ENCODE measurements around the gene NUDT14. TPM values are rescaled to one million over a fixed set of nuclear protein-coding genes. Genes with fewer than 3 reads are reported as not detected.

NUDT14 gene
- total and polyA plus RNA-seq, 2 experiments from 2014 or later: 14.8 to 38.4 TPM

DNA sequence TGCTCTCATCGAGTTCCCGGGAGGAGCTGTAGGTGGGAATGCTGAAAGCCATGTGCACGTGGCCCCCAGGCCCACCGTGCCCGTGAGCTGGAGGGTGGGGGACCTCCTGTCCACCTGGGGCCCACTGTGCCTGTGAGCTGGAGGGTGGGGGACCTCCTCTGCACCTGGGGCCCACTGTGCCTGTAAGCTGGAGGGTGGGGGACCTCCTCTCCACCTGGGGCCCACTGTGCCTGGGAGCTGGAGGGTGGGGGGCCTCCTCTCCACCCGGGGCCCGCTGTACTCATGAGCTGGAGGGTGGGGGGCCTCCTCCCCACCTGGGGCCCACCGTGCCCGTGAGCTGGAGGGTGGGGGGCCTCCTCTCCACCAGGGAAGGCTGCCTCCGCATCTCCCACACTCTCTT lies 13.9 kb upstream of the NUDT14 start:
- H3K27me3 ChIP-seq (ENCODE audit: insufficient read depth): peaks cover 14% of the 10 kb centered on the region; the same call in 1 of the 2 replicates
- no peak overlapping the region for H3K4me3 ChIP-seq
- no peak for DNase-seq (ENCODE audit: low spot score)
- H3K4me1 Mint-ChIP-seq: peaks cover 14% of the 10 kb centered on the region; the same call in 2 of the 3 replicates
- no peaks in the 10 kb centered on the region for H3K9me2 ChIP-seq (ENCODE audit: insufficient read depth)
- H2AFZ ChIP-seq: no peak overlapping the region
- H3K4me1 ChIP-seq (ENCODE audit: insufficient read depth): no peaks in the 10 kb centered on the region; the same call in 1 of the 2 replicates
- H3K4me2 ChIP-seq: no peak overlapping the region
- no peak for TF ChIP-seq JUNB (IDR thresholded peaks at IDR 0.05; ENCODE audit: unreplicated experiment)
- H3K79me2 ChIP-seq (replicated peaks; ENCODE audit: insufficient read depth): no peaks in the 10 kb centered on the region
- H3K36me3 Mint-ChIP-seq (ENCODE audit: low read depth): no peaks in the 10 kb centered on the region
- H3K9me3 Mint-ChIP-seq: no peaks in the 10 kb centered on the region
- no peaks in the 10 kb centered on the region for H3F3A ChIP-seq (replicated peaks; ENCODE audit: low read depth)
- H3K4me3 Mint-ChIP-seq: no peak overlapping the region
- H3K27me3 Mint-ChIP-seq (ENCODE audit: insufficient read depth, low read depth, poor library complexity): peaks cover 31% of the 10 kb centered on the region
- ATAC-seq: no peak
- no peaks in the 10 kb centered on the region for H3K36me3 ChIP-seq (ENCODE audit: insufficient read depth)
- H3K27ac Mint-ChIP-seq: no peak overlapping the region
- H4K20me1 ChIP-seq (replicated peaks; ENCODE audit: insufficient read depth): no peaks in the 10 kb centered on the region
- H3K27ac ChIP-seq (ENCODE audit: low read depth): no peak overlapping the region

DNA sequence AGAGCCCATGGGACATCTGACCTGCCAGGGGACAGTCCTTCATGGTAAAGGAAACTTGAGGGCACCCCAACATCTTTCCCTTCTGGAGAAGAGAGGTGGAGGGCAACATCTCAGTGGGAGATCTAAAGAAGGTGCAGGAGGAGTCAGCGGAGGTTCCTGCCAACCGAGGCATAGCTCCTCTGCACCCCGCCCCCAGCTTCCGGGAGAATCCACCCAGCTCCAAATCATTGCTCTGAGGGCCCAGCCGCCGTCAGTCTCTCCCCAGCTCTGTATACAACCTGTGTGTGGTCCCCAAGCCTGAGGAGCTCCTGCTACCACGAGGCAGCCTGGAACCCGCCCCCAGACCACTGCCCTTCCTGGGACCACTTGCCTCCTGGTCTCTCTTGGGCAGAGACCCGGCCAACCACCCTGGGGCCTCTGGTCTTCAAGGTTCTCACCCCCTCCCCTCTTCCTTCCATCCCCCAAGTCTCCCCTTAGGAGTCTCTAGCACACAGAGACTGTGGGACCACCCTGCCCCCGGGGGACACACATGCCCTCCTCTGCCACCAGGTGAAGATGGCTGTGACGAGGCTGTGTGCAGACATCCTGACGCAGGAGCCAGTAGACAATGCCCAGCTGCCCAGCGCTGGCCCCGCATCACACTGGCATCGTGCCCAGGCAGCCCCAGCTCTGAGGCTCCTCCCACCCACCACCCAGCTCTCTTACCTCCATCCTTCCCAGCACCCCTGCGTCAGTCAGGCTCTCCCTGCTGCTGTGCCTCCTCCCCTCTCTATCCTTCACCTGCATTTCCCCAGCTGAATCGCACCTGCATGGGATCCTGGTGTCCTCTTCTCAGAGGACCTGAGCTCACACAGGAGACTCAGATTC lies 13.0 kb upstream of the NUDT14 start:
- peaks cover 14% of the 10 kb centered on the region; the same call in 2 of the 3 replicates for H3K4me1 Mint-ChIP-seq
- no peaks in the 10 kb centered on the region for H3K36me3 ChIP-seq (ENCODE audit: insufficient read depth)
- no peak for ATAC-seq
- H3K9me2 ChIP-seq (ENCODE audit: insufficient read depth): no peaks in the 10 kb centered on the region
- peaks cover 14% of the 10 kb centered on the region; the same call in 1 of the 2 replicates for H3K27me3 ChIP-seq (ENCODE audit: insufficient read depth)
- H3F3A ChIP-seq (replicated peaks; ENCODE audit: low read depth): no peaks in the 10 kb centered on the region
- no peaks in the 10 kb centered on the region for H3K36me3 Mint-ChIP-seq (ENCODE audit: low read depth)
- no peak overlapping the region for H2AFZ ChIP-seq
- no peak for TF ChIP-seq CREB1 (CRISPR knock-in tag; IDR thresholded peaks at IDR 0.05; ENCODE audit: low read depth)
- no peak for TF ChIP-seq NANOG (IDR thresholded peaks at IDR 0.05; ENCODE audit: borderline replicate concordance)
- no peak for TF ChIP-seq POLR2AphosphoS5 (IDR thresholded peaks at IDR 0.05; ENCODE audit: low read depth)
- no peak overlapping the region for H3K4me3 ChIP-seq
- H3K9me3 Mint-ChIP-seq: no peaks in the 10 kb centered on the region; the same call in 2 of the 3 replicates
- DNase-seq (ENCODE audit: low spot score): no peak
- no peak overlapping the region for H3K4me2 ChIP-seq
- no peaks in the 10 kb centered on the region; the same call in 1 of the 2 replicates for H3K4me1 ChIP-seq (ENCODE audit: insufficient read depth)
- no peaks in the 10 kb centered on the region for H3K79me2 ChIP-seq (replicated peaks; ENCODE audit: insufficient read depth)
- H3K27ac Mint-ChIP-seq: no peak overlapping the region
- H3K27me3 Mint-ChIP-seq (ENCODE audit: insufficient read depth, low read depth, poor library complexity): peaks cover 31% of the 10 kb centered on the region
- H3K4me3 Mint-ChIP-seq: no peak overlapping the region
- no peak overlapping the region for H3K27ac ChIP-seq (ENCODE audit: low read depth)
- no peaks in the 10 kb centered on the region for H4K20me1 ChIP-seq (replicated peaks; ENCODE audit: insufficient read depth)

DNA sequence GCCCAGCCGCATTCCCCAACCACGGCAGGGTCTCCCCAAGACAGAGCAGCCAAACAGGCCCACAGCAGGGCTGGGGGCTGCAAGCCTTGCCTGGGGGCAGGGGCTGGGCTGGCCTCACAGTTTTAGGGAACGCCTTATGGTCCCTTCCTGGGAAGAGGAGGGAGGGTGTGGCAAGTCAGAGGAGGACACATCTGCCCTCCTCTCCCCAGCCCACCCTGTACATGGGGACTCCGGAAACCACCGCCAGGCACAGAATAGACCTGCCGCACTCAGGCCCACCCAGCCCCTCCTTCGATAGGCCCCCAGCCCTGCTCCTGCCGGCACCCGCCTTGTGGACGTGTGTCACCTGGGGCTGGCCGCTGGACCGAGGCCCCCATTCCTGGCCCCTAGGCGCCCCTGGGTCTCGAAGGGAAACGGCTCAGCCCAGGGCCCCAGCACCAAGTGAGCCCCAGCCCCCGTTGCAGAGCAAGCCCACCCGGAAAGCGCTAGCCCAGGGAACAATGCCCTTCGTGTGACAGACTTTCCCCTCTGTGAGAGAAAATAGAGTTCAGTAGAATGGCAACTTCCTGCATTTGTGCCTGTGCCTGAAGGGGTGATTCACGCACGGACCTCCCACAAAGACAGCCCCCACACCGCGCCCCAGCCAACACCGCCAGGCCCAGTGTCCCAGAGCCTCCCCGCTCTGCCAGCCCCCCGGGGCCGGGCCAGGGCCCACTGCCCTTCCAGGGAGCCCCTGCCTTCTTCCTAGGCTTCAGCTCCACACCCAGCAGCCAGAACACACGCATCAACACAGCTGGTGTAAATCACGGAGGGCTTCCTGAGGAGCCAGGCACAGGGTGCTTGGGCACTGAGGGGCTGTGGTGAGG lies 12.0 kb upstream of the NUDT14 start:
- no peaks in the 10 kb centered on the region for H4K20me1 ChIP-seq (replicated peaks; ENCODE audit: insufficient read depth)
- Mint-ChIP-seq H3K4me3 (no peak overlapping the region), H3K27me3 (ENCODE audit: insufficient read depth, low read depth, poor library complexity) (peaks cover 31% of the 10 kb centered on the region), H3K4me1 (peaks cover 19% of the 10 kb centered on the region), H3K9me3 (peaks cover 8% of the 10 kb centered on the region; the same call in 2 of the 3 replicates), H3K27ac (no peak overlapping the region), H3K36me3 (ENCODE audit: low read depth) (no peaks in the 10 kb centered on the region)
- no peak overlapping the region for H3K27ac ChIP-seq (ENCODE audit: low read depth)
- H3F3A ChIP-seq (replicated peaks; ENCODE audit: low read depth): no peaks in the 10 kb centered on the region
- no peak overlapping the region for H3K4me2 ChIP-seq
- H3K79me2 ChIP-seq (replicated peaks; ENCODE audit: insufficient read depth): no peaks in the 10 kb centered on the region
- ATAC-seq (no peak), DNase-seq (ENCODE audit: low spot score) (no peak)
- TF ChIP-seq, protein P1, sequence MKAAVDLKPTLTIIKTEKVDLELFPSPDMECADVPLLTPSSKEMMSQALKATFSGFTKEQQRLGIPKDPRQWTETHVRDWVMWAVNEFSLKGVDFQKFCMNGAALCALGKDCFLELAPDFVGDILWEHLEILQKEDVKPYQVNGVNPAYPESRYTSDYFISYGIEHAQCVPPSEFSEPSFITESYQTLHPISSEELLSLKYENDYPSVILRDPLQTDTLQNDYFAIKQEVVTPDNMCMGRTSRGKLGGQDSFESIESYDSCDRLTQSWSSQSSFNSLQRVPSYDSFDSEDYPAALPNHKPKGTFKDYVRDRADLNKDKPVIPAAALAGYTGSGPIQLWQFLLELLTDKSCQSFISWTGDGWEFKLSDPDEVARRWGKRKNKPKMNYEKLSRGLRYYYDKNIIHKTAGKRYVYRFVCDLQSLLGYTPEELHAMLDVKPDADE (IDR thresholded peaks at IDR 0.05): no peak
- H3K27me3 ChIP-seq (ENCODE audit: insufficient read depth): peaks cover 14% of the 10 kb centered on the region; the same call in 1 of the 2 replicates
- no peaks in the 10 kb centered on the region for H3K36me3 ChIP-seq (ENCODE audit: insufficient read depth)
- no peak overlapping the region for H2AFZ ChIP-seq
- H3K4me3 ChIP-seq: no peak overlapping the region
- no peaks in the 10 kb centered on the region for H3K9me2 ChIP-seq (ENCODE audit: insufficient read depth)
- H3K4me1 ChIP-seq (ENCODE audit: insufficient read depth): no peaks in the 10 kb centered on the region; the same call in 1 of the 2 replicates
